Measurements from ENCODE around the gene DDX49.
"Not testable (repeated sequence)": the region's sequence is repeated elsewhere in the genome, so short reads cannot be mapped to it uniquely, and the experiment has no call there.

DDX49 gene

GRCh38 chr19:18908917-18909619 is 10.4 kb upstream of the DDX49 start:
- DNase-seq = peak in 13 of 56 donors; percentile 11 to 59 (median 28)

DNA sequence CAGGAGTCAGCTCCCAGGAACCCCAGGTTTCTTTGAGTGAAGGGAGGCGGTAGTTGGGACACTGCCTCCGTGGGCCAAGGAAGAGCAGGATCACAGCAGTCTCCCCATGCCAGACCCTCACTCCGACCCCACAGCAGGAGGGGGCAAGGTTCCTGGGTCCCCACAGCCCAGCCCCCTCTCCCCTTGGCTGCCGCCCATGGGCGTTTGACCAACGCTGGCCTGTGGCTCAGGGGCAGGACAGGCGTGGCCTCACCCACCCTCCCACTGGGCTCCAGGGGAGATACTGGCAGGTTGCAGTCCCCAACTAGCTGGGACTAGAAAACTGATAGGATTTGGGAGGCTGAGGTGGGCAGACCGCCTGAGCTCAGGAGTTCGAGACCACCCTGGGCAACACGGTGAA is 9.5 kb upstream of the DDX49 start:
- no peak for DNase-seq

DNA sequence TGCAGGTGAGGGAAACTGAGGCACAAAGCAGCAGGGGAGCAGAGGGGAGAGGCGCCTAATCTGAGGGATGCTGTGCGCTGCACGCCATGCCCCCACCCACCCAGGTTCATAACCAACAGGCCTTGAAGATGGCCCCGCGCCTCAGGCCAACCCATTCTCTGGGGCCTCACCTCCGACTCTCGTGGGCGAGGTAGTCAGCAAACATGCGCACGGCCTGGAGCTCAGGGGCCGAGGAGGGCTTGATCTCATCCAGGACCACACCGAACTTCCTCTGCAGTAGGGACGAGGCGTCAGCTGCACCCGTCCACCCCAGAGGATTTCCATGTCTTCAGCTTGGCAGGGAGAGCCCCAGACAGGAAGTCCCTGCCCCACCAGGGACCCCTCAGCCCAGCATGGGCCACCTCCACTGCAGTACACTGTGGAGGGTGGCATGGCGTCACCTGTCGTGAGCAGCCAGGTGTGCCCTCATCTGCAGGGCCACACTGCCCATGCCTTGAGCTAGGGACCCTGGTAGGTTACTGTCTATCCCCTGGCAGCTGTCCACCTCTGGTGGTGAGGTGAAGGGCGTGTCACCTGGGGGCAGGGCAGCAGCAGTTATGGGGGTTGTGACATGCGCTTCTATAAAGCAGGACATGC is 8.6 kb upstream of the DDX49 start:
- DNase-seq = no peak

DNA sequence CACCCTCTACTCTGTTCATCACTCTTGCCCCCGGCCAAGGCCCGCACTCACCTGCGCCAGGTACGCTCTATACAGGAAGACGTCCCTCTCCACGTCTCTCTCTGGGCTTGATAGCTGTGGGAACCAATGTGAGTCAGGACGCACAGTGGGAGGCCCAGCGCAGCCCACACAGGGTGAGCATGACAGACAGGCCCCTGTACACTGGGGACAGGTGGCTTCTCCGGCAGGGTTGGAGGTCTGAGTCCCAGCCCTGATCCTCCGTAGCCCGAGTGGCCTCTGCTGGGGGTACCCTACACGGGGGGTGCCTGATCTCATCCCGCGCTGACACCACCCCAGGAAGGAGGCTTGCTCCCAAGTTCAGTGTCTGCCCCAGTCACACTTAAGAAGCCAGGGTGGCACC is 6.6 kb upstream of the DDX49 start:
- DNase-seq = no peak

- no peak for DNase-seq
Observed at GRCh38 chr19:18913466-18913865, 6.0 kb upstream of the DDX49 start.

DNA sequence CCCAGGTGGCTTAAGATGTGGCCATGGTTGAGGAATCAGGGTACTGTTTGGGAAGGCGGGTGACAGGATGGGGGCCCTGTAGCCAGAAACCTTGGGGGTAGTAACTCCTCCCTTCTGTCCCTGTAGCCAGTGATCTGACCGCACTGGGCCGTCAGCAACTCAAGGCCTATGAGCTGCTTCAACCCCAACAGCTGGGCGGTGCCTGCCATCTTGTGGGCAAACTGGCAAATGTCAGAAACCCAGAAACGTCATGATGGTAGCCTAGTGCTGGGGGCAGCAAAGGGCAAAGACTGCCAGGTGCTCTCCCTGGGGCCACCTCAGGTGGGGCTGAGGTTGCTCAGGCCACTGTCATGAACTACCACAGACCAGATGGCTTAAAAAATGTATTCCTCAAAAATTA is 3.9 kb upstream of the DDX49 start:
- peak in 51 of 56 donors; percentile 8 to 84 (median 57) for DNase-seq

GRCh38 chr19:18917593-18917992 is 1.9 kb upstream of the DDX49 start:
- not testable (repeated sequence) for DNase-seq

- DNase-seq = no peak
Observed at GRCh38 chr19:18919900-18920214, 342 bp downstream of the DDX49 start.

DNA sequence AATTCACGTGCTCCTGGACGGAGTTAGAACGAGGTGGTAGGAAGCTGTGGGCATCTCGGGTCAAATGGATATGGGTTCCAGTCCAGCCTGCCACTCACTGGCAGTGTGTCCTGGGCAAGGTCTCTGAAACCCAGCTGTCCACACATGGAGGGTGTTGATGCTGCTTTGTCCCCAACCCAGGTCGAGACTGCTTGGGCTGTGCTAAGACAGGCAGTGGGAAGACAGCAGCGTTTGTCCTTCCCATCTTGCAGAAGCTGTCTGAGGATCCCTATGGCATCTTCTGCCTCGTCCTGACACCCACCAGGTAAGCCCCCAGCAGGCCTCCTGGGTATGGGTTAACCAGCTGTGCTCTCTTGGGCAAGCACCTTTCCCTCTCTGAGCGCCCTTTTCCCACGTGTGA is 885 bp downstream of the DDX49 start:
- DNase-seq = no peak

GRCh38 chr19:18921593-18921992 is 2.1 kb downstream of the DDX49 start:
- DNase-seq = no peak

GRCh38 chr19:18922228-18922985 is 2.9 kb downstream of the DDX49 start:
- no peak for DNase-seq

DNA sequence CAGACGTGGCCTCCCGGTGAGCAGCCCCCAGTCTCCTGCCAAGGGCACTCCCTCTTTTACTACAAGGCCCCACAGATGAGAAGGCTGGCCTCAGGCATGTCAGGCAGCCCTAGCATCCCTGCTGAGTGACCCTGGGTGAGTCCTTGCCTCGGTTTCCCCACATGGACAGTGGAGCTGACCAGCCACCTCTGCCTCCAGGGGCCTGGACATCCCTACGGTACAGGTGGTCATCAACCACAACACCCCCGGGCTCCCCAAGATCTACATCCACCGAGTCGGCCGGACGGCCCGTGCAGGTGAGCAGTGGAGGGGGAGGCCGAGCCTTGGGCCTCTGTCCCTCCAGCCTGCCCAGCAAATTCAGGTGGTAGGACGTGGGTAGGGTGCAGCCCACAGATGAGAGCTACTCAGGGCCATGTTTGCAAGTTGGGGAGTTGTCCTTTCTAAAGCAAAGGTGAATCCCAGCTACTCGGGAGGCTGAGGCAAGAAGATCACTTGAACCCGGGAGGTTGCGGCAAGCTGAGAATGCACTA is 5.2 kb downstream of the DDX49 start:
- no peak for DNase-seq

DNA sequence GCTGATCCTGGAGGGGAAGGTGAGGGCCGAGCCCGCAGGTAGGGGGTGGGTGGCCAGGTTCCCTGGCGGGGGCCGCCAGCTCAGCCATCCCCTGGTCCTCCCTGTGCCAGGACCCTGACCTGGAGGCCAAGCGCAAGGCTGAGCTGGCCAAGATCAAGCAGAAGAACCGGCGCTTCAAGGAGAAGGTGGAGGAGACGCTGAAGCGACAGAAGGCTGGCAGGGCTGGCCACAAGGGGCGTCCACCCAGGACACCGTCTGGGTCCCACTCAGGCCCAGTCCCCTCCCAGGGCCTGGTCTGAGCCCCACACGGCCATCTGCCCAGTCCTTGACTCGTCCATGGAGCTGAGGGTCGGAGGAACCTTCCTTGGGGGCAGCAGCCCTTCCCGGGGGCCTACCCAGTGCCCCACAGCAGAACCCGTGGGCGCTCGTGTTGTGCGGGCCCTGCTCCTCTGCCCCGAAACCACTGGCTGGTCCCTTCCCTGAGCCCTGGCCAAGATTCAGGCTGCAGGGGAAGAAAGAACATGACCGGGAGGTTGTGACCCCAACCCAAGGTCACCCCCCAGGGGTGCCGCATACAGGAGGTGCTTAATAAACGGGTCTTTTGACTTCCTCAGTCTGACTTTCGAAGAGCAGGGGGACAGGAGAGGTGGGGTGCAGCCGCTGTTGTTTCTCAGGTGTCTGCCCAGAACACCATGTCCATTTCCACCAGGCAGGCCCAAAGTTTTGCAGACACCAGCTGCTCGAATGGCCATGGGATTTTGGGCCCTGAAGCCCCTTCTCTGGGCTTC is 8.7 kb downstream of the DDX49 start:
- no peak for DNase-seq

- DNase-seq = no peak
Observed at GRCh38 chr19:18929311-18929710, 9.8 kb downstream of the DDX49 start.

- DNase-seq = no peak
Observed at GRCh38 chr19:18931316-18932162, 12.0 kb downstream of the DDX49 start.

DNA sequence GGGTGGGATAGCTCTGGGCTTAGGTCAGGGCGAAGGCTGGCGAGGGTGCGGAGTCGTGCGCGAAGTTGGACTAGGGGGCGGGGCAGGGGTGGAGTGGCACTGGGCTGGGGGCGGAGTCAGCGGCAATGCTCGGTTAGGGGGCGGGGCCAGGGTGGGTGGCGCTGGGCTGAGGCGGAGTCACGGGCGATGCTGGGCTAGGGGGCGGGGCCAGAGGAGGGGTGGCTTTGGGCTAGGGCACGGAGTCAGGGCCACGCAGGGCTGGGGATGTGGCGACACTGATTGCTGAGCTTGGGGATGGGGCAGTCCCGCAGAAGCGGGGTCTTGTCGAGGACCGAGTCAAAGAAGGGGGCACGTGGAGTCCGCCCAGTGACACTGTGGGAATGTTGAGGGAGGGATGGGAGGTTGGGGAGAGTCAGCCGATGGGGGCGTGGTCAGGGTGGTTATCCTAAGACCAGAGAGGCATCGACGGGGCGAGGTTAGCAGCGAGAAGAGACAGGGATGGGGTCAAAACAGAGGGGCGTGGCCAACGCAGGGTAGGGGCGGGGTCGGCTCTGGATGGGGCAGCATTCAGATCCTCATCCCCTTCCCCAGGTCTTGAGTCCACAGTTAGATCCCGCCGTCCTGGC is 12.8 kb downstream of the DDX49 start:
- DNase-seq = peak in 51 of 56 donors; percentile 4 to 87 (median 51)

DNA sequence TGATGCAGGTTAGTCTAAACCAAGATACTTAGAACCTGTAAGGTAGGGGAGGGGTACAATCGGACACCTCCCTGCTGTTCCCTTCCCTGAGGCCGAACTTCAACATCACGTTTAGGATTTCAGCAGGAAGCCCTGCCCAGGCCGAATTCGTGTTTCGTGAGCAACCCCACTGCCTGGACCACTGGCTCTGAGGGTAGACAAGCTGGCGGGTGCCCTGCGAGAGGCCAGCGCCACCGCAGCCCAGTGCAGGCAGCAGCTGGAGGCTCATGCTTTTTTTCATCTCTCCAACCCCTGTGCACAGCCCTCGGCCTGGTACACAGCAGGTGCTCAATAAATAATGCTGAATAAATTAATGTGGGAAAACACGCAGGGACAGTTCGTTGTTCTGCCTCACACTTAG is 13.8 kb downstream of the DDX49 start:
- DNase-seq = no peak

DNA sequence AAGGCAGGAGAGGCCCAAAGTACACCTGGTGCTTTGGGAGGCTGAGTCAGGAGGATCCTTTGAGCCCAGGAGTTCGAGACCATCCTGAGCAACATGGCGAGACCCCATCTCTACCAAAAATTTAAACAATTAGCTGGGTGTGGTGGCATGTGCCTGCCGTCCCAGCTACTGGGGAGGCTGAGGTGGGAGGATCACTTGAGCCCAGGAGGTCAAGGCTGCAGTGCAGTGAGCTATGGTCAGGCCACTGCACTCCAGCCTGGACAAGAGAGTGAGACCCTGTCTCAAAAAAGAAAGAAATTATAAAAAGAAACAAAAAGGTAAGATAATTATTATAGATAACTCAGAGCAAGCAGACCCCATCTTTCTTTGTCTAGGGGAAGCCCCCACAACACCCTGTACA is 19.6 kb downstream of the DDX49 start:
- no peak for DNase-seq

GRCh38 chr19:18939922-18940768 is 20.6 kb downstream of the DDX49 start:
- DNase-seq = peak in 44 of 56 donors; percentile 5 to 79 (median 44)
